Measurements from ENCODE around the gene ADAMTS14.

DNA sequence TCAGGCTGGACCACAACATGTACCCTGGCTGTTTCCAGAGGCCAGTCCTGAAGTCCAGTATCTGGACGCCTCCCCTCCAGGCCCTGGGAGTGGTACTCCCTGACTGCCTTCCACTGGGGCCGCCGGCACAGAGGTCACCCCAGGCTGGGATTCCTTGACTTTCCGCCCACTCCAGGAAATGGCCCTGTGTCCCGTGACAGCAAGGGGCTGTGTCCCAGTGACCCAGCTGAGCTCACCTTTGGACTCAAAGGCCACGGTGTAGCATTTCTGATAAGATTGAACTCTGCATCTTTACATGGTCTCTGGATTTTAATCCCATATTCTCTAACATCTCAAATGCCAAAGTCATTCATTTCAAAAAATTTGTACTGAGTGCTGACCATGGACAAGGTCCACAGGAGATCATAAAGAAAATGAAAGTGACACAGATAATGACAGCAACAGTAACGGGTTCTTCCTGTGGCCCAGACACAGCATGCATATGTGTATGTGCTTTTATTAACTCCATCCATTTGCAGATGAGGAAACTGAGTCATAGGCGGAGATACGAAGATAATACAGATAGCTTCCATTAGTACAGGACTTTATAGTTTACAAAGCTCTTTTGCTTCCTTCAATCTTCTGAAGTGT is 5.4 kb downstream of the ADAMTS14 start:
- TF ChIP-seq POLR2A (IDR thresholded peaks at IDR 0.05; ENCODE audit: low read depth, low read length) = no peak
- no peak for TF ChIP-seq POLR2AphosphoS5 (IDR thresholded peaks at IDR 0.05; ENCODE audit: low read depth, low read length)

Measured in GM12892 (cell line).